HG02571 (cell line): ENCODE data around the gene DNMT1.
"Not testable (repeated sequence)": the region's sequence is repeated elsewhere in the genome, so short reads cannot be mapped to it uniquely, and the experiment has no call there.

Experiments used
- ATAC-seq: cut with Tn5 transposase; IDR thresholded peaks from one replicate; pipeline ENCODE4 v1.9.1; 2021; ENCODE audit warnings: mild to moderate bottlenecking, moderate library complexity; ENCODE audit not compliant: unreplicated experiment

DNMT1 gene

DNA sequence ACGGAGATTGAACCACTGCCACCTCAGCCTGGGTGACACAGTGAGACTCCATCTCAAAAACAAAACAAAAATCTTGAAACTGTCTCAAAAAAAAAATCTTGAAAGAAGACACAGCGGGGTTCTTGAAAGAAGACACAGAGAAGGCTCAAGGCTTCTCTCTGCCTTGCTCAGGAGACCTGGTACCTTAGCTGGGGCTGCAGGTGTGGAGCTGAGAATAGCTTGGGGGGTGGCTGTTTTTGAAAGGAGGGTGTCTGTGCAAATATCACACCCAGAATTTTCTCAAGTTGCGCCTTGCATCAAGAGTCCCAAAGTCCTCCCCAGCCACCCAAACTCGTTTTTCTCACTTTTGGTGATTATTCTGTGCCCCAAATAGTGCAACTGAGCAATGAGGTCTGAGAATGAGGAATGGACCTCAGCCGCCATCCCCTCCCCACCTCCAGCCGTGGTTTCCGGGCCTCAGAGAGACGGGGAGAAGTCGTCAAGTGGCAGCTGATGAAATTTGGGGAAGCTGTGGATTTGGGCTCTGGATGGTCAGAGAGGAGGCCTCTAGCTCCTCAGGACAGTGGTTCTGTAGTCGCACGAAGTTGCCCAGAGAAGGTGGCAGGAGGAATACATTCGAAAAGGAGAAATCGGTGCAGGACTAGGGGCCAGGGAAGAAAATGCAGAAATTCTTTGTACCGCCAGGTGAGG lies 27.6 kb upstream of the DNMT1 start:
- ATAC-seq = no peak

DNA sequence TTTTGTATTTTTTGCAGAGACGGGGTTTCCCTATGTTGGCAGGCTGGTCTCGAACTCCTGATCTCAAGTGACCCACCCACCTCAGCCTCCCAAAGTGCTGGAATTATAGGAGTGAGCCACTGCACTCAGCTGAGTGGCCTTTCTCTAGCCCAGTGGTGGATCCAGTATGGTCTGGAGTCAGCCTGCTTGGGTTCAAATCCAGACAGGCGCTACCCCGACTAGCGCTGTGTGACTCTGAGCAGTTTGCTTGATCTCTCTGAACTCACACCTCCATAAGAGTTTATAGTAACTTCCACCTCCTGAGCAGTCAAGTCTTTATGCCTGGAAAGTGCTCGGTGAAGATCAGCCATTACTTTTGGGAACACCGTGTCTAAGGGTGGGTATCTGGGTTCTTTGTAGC lies 25.9 kb upstream of the DNMT1 start:
- no peak for ATAC-seq

DNA sequence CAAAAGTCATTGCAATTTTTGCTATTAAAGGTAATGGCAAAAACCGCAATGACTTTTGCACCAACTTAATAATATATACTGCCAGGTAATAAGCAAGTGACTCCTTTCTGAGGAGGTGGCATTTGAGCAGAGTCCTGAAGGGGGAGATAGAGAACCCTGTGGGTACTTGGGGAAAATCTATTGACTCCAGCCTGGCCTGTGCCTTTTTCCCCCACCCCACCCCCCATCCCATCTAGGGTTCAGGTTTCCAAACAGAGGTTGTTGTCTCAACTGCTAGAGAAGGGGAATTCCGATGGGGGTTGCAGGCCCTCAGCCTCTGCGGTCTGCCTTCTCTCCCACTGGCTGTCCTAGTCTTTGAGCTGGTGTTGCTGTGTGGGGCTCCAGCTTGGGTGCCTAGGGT lies 24.9 kb upstream of the DNMT1 start:
- ATAC-seq = peak; percentile 45

- ATAC-seq = no peak
Measured at GRCh38 chr19:10217085-10217484, 22.3 kb upstream of the DNMT1 start.

DNA sequence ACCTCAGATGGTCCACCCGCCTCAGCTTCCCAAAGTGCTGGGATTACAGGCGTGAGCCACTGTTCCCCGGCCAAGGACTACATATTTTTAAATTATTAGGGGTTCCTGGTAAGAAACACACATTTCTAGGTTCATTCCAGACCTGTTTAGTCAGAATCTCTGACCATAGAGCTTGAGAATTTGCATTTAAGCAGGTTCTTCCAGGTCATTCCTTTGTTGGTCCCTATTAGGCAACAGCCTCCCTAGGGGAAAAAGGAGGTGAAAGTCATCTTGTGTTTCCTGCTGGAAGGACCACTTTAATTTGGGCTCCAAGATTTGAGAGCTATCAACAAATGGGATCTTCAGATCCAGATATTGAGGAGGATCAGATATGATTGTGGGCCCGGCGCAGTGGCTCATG lies 20.0 kb upstream of the DNMT1 start:
- ATAC-seq = no peak

GRCh38 chr19:10211691-10212090 lies 16.9 kb upstream of the DNMT1 start:
- no peak for ATAC-seq

DNA sequence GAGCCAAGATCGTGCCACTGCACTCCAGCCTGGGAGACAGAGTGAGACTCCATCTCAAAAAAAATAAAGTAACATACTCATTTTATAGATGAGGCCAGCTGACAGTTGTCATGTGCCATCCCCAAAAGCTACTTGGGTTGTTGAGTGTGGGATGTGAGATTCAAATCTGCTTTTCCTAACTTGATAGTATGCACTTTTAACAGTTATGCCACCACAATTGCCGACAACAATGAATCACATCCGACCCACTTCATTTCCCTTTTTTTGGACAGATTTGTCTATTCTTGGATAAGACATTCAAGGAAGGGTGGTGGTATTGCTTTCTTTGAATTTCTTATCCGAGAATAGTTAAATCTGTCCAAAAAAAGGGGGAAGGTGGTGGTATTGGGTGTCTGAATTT lies 16.3 kb upstream of the DNMT1 start:
- ATAC-seq = no peak

DNA sequence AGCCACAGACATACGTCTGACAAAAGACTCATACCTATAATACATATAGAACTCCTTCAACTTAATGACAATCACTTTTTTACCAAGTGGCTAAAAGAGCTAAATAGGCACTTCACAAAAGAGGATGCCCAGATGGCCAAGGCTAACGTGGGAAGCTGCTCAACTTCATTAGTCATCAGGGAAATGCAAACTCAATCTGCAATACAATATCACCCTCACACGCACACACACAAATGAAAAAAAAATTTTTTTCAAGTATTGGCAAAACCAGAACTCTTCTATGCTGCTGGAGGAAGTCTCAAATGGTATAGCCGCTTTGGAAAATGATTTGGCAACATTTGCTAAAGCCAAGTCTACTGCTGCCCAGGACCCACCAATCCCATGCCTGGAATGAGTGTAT lies 14.6 kb upstream of the DNMT1 start:
- no peak for ATAC-seq

GRCh38 chr19:10207026-10207425 lies 12.3 kb upstream of the DNMT1 start:
- ATAC-seq = no peak

DNA sequence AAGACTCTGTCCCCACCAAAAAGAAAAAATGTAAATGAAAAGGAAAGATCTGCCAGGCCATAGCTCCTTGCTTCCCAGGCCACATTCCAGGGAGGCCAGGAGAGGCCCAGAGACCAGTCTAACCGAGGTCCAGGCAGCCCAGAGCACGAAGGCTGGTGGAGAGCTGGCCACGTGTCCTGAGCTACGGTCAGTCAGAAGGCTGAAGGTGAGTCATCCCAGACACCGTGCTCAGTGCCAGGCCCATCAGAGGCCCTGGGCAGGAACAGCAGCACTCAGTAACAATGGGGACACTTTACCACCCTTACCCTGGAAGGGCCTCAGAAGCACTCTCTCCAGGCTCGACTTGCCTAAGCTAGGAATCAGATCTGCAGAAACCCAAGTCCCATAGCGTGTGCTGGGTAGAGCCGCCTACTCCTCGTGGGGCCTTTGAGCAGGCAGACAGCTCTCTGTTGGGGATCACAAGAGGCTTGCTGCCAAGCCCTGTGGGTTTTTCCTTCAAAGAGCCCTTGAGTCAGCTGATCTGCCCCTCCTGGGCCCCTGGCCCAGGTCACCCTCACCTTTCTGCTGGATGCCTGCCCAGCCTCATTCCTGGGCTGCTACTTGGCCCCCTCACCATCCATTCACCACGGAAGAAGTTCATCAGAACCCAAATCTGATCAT lies 11.6 kb upstream of the DNMT1 start:
- no peak for ATAC-seq

DNA sequence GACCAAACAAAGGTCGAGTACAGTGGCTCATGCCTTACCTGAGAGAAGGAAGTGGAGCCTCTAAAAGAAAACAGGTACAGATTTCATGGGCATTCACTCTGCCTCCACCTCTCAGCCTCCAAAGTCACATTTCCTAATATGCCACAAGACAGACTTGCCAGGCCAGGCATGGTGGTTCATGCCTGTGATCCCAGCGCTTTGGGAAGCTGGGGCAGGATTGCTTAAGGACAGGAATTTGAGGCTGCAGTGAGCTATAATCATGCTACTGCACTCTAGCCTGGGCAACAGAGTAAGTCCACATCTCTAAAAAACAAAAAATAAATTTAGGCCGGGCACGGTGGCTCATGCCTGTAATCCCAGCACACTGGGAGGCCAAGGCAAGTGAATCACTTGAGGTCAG lies 10.9 kb upstream of the DNMT1 start:
- ATAC-seq = no peak

DNA sequence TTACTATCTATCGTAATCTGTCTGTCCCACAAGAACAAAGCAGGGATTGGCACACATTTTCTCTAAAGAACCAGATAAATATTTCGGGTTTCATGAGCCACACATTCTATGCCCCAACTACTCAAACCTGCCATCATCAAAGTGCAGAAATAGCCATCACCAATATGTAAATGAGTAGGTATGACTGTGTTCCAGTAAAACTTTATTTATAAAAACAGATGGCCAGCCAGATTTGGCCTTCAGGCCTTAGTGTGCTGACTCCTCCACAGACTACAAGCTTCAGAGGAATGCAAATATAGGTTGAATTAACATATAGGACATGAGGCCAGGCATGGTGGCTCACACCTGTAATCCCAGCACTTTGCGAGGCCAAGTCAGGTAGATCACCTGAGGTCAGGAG lies 8.9 kb upstream of the DNMT1 start:
- ATAC-seq = no peak

GRCh38 chr19:10201176-10201575 lies 6.4 kb upstream of the DNMT1 start:
- ATAC-seq = no peak

- not testable (repeated sequence) for ATAC-seq
Measured at GRCh38 chr19:10200101-10200500, 5.3 kb upstream of the DNMT1 start.

DNA sequence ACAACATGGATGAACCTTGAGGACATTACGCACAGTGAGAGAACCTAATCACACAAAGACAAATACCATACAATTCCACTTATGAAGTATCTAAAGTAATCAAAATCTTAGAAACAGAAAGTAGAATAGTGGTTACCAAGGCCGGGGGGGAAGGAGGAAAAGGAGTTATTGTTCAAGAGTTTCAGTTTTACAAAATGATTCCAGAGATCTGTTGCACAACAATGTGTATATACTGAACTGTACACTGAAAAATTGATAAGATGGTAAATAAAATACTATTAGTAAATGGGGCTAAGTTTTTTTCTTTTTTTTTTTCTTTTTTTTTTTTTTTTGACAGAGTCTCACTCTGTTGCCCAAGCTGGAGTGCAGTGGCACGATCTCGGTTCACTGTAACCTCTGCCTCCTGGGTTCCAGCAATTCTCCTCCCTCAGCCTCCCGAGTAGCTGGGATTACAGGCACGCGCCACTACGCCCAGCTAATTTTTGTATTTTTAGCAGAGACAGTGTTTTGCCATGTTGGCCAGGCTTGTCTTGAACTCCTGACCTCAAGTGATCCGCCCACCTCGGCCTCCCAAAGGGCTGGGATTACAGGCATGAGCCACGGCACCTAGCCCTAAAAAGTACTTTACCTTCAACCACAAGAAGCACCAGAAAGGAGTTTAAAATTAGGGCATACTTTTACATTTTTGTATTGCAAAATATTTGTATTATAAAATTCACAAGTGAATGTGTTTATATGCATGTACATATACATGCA lies 4.3 kb upstream of the DNMT1 start:
- ATAC-seq = not testable (repeated sequence)

GRCh38 chr19:10195199-10195519 lies 406 bp upstream of the DNMT1 start:
- ATAC-seq = no peak

- peak; percentile 30 for ATAC-seq
Measured at GRCh38 chr19:10193790-10194499, 808 bp downstream of the DNMT1 start.

DNA sequence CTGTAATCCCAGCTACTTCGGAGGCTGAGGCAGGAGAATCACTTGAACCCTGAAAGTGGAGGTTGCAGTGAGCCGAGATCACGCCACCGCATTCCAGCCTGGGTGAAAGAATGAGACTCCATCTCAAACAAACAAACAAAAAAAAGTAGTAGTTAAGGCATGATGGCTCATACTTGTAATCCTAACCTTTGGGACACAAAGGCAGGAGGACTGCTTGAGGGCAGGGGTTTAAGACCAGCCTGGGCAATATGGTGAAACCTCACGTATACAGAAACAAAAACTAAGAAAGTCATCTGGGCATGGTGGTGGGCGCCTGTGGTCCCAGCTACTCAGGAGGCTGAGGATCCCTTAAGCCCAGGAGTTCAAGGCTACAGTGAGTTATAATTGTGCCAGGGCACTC lies 1.8 kb downstream of the DNMT1 start:
- ATAC-seq = no peak

DNA sequence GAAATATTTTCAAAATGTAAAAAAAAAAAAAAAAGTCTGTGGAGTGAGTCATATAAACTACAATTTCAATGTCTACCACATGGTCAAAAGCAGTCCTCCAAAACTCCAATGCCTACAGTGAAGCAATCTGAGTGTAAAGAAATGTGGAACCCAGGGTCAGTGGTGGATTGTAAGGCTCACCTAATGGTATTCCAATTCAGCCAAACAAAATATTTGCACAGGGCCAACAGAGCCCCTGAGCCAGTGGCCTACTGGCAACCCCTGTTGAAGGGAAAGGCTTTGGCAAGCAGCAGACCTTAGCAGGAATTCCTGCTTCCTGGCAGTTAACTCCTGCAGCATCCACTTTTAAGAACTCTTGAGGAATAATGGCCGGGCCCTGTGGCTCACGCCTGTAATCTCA lies 3.4 kb downstream of the DNMT1 start:
- no peak for ATAC-seq

- no peak for ATAC-seq
Measured at GRCh38 chr19:10190026-10190425, 4.7 kb downstream of the DNMT1 start.

DNA sequence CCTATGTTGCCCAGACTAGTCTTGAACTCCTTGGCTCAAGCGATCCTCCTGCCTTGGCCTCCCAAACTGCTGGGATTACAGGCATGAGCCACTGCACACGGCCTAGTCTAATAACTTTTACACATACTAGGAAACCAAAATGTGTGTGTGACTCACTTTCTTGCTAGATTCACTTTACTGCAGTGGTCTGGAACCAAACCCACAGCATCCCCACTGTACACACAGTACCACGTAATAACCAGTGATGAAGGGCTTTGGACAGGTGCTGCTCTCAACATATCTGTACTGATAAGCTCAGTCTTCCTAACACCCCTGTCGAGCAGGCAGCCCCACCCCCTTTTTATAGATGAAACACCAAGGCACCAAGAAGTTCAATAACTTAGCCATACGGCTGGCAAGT lies 5.1 kb downstream of the DNMT1 start:
- ATAC-seq = no peak

DNA sequence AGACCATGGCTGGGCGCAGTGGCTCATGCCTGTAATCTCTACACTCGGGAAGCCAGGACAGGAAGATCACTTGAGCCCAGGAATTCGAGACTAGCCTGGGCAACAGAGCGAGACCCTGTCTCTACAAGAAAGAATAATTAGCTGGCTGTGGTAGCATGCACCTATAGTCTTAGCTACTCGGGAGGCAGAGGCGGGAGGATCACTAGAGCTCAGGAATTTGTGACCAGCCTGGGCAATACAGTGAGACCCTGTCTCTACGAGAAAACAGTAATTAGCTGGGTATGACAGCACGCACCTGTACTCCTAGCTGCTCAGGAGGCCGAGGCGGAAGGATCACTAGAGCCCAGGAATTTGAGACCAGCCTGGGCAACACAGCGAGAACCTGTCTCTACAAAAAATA lies 7.4 kb downstream of the DNMT1 start:
- no peak for ATAC-seq
